Measurements from ENCODE around the gene LRRC4B. TPM values are rescaled to one million over a fixed set of nuclear protein-coding genes. Genes with fewer than 3 reads are reported as not detected.

Gene LRRC4B
- total and polyA plus RNA-seq, 7 donors, result 0.23 to 2.8 (median 2.4) TPM; not detected in 1

DNA sequence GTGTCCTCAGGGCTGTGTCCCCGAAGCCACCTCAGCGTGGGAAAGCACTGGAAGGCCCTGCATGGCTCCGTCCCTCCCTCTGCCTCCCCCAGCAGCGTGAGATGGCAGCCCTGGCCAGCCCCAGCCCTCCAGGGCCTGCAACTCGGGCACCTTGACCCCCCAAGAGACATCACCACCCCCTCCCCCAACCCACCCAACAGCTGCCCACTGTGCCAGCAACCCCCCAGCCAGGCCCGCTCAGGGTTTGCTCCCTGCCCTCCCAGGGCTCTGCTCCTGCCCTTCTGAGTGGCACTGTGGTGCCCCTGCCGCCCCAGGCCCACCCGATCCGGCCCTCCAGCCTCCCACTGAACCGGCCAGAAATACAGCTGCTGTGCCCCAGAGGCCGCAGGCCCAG is 53.1 kb downstream of the LRRC4B start:
- peaks cover 0 to 14% (median 0%) of the 10 kb centered on the region in 3 donors for H3K27me3 ChIP-seq
- TF ChIP-seq POLR2A (IDR thresholded peaks at IDR 0.05) (no peak), EP300 (IDR thresholded peaks at IDR 0.05) (no peak), POLR2AphosphoS5 (IDR thresholded peaks at IDR 0.05) (no peak)
- TF ChIP-seq, protein P1, sequence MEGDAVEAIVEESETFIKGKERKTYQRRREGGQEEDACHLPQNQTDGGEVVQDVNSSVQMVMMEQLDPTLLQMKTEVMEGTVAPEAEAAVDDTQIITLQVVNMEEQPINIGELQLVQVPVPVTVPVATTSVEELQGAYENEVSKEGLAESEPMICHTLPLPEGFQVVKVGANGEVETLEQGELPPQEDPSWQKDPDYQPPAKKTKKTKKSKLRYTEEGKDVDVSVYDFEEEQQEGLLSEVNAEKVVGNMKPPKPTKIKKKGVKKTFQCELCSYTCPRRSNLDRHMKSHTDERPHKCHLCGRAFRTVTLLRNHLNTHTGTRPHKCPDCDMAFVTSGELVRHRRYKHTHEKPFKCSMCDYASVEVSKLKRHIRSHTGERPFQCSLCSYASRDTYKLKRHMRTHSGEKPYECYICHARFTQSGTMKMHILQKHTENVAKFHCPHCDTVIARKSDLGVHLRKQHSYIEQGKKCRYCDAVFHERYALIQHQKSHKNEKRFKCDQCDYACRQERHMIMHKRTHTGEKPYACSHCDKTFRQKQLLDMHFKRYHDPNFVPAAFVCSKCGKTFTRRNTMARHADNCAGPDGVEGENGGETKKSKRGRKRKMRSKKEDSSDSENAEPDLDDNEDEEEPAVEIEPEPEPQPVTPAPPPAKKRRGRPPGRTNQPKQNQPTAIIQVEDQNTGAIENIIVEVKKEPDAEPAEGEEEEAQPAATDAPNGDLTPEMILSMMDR (IDR thresholded peaks at IDR 0.05), result no peak
- 62 to 75% methylated on average over 11 of the region's 11 CpGs for WGBS, 2 donors
- H3K9me3 ChIP-seq, result no peaks in the 10 kb centered on the region
- no peak overlapping the region for H3K27ac ChIP-seq
- intact Hi-C loops (cut with DNase I), result loop anchor here (10.0 kb wide), 1 partner anchor 210 kb away; the partner anchor contains the start of gene CLEC11A
- H3K4me3 ChIP-seq, result no peak overlapping the region
- H3K4me1 ChIP-seq, result peaks cover 0 to 13% (median 6%) of the 10 kb centered on the region in 4 donors
- DNase-seq, result peak; percentile 57
- no peaks in the 10 kb centered on the region for H3K36me3 ChIP-seq

DNA sequence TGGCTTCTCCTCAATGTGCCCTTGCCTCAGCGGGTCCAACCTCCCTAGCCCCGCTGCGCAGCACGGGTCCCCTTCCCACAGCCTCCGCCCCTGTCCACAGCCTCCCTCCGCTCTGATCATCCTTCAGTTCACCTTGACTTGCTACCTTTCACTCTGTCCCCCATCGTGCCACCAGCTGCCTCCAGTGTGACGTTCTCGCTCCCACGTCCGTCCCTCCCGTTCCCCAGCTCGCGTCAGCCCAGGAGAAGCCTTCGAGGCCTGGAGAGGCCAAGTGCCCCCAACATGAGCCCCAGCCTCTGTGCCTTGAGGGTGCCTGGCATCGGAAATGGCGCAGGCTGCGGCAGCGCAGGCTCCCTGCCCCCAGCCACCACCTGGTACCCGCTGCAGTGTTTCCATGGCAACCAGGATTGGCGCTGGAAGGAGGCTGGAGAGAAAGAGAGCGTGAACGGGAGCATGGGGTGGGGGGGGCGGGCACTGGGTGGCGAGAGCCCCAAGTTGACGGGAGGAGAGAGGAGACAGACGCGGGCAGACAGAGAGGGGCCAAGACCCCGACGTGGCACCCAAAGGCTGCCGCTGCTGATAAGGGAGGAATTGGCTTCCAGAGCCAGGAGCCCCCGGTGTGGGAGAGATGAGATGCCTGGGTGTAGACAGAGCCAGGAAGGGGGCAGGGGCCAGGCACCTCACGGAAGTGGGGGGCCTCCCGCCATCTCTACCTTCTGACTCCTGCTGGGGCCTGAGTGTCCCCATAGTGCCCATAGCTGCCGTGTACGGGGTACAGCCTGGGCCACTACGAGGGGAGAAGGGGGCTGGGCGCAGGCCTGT is 53.7 kb downstream of the LRRC4B start:
- no peak for TF ChIP-seq POLR2A (IDR thresholded peaks at IDR 0.05)
- TF ChIP-seq EP300 (IDR thresholded peaks at IDR 0.05), result no peak
- TF ChIP-seq, protein P1 (IDR thresholded peaks at IDR 0.05), result no peak
- no peak for TF ChIP-seq POLR2AphosphoS5 (IDR thresholded peaks at IDR 0.05)
- H3K4me3 ChIP-seq, result no peak overlapping the region
- peaks cover 0 to 15% (median 9%) of the 10 kb centered on the region in 4 donors for H3K4me1 ChIP-seq
- DNase-seq, result peak; percentile 28
- H3K27me3 ChIP-seq, result peaks cover 0 to 14% (median 0%) of the 10 kb centered on the region in 3 donors
- intact Hi-C loops (cut with DNase I), result loop anchor here (10.0 kb wide), 1 partner anchor 210 kb away; the partner anchor contains the start of gene CLEC11A
- H3K9me3 ChIP-seq, result no peaks in the 10 kb centered on the region
- WGBS, 2 donors, result 38 to 59% methylated on average over 38 of the region's 38 CpGs
- no peak overlapping the region for H3K27ac ChIP-seq
- H3K36me3 ChIP-seq, result no peaks in the 10 kb centered on the region

DNA sequence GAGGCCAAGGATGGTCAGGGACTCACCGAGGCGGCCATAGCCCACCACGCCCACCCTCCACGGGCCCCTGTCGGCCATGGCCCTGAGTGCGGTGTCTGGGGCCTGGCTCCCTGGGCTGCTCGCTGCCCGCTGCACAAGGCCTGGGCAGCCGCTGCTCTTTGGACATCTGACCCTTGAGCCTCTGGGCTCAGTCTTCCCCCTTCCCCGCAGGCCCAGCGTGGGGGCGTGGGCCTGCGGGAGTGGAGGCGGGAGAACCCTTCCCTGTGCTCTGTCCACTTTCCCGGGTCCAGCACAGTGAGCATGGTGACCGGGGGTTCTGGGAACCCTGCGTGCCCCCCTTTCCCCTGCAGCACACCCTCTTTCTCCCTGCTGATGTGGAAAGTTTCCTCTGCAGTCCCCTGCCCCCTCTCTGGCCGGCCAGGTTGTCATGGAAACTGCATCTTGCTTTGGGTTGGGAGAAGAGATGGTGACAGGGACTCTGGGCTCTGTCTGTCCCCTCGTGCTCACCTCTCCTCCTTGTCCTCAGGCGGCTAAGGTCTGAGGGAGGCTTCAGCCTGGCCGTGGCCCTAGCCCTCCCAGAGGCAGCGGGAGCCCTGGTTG is 54.4 kb downstream of the LRRC4B start, which contains the start of gene ASPDH:
Gene ASPDH, minus strand, starts transcription at position 168 of the 600 bp plus-strand sequence. Its CDS starts 90 bp downstream, at position 78.
- H3K4me1 ChIP-seq, result peaks cover 0 to 15% (median 9%) of the 10 kb centered on the region in 4 donors
- H3K4me3 ChIP-seq, result no peak within 1 kb of the TSS
- peaks cover 0 to 14% (median 0%) of the 10 kb centered on the region in 3 donors for H3K27me3 ChIP-seq
- H3K9me3 ChIP-seq, result no peaks in the 10 kb centered on the region
- 30 to 58% methylated on average over 22 of the region's 22 CpGs for WGBS, 2 donors
- intact Hi-C loops (cut with DNase I), result loop anchor here (10.0 kb wide), 1 partner anchor 211 kb away; the partner anchor contains the start of gene CLEC11A
- DNase-seq, result no peak
- no peak within 1 kb of the TSS for H3K27ac ChIP-seq
- no peak for TF ChIP-seq POLR2AphosphoS5 (IDR thresholded peaks at IDR 0.05)
- no peak for TF ChIP-seq EP300 (IDR thresholded peaks at IDR 0.05)
- no peak for TF ChIP-seq POLR2A (IDR thresholded peaks at IDR 0.05)
- TF ChIP-seq, protein P1 (IDR thresholded peaks at IDR 0.05), result no peak
- H3K36me3 ChIP-seq, result no peaks in the 10 kb centered on the region

DNA sequence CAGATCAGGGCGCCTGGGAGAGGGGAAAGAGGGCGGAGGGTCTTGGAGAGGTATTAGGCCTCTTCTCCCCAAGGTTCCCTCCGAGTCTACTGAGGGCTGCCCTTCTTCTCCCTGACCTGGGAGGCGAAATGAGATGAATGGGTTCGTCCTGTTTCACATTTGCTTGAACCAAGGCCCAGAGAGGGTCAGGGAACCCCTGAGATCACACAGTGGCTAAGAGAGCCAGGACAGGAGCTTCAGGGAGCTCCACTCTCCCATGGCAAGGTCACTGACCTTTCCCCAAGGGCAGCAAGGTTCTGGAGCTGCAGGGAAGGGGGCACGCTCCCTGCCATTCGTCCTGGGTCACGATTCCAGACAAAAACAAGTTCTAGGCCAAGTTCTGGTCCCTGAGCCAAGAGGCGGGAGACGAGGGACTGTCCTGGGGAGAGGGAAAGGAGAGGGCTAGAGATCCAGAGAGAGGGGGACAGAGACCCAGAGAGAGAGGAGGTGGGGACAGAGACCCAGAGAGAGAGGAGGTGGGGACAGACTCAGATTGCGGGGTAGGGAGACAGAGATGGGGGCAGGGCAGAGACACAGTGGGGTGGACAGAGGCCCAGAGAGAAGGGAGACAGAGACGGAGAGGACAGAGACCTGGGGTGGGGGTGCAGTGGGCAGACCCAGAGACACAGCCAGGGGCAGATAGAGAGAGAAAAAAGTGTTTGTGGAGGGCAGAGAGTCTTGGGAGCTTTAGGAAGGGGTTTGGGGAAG is 55.1 kb downstream of the LRRC4B start:
- TF ChIP-seq EP300 (IDR thresholded peaks at IDR 0.05), result no peak
- TF ChIP-seq, protein P1 (IDR thresholded peaks at IDR 0.05), result no peak
- no peak for TF ChIP-seq POLR2AphosphoS5 (IDR thresholded peaks at IDR 0.05)
- TF ChIP-seq POLR2A (IDR thresholded peaks at IDR 0.05), result no peak
- Histone ChIP-seq H3K4me1 (peaks cover 0 to 15% (median 9%) of the 10 kb centered on the region in 4 donors), H3K27me3 (peaks cover 0 to 14% (median 0%) of the 10 kb centered on the region in 3 donors), H3K4me3 (no peak overlapping the region), H3K36me3 (no peaks in the 10 kb centered on the region), H3K27ac (no peak overlapping the region), H3K9me3 (no peaks in the 10 kb centered on the region)
- no peak for DNase-seq
- 44 to 74% methylated on average over 12 of the region's 12 CpGs for WGBS, 2 donors
- intact Hi-C loops (cut with DNase I), result loop anchor here (10.0 kb wide), 1 partner anchor 212 kb away; the partner anchor contains the start of gene CLEC11A

Measured in sigmoid colon (tissue), 7 donors.